ENCODE data around the gene STXBP4. TPM values are rescaled to one million over a fixed set of nuclear protein-coding genes. Genes with fewer than 3 reads are reported as not detected.

Gene STXBP4
- total RNA-seq, 2 donors from 2014 or later: 6.1 to 7.4 TPM

DNA sequence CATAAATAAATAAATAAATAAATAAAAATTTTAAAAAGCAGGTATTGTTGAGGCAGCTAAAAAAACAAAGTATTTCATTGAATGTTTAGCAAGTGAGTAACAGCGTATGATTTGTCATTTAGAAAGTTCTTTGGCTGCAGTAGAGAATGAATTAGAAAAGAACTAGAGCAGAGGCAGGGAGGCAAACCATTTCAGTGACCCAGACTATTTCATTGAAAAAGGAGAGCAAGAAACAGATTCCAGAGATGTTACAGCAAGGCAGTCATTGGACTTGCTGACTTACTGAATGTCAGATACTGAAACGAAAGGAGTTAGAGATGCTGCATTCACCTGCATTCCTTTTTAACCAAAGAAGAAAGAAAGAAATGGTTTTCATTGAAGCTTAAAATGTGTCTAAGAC is 190.7 kb downstream of the STXBP4 start:
- H3K9me3 ChIP-seq (ENCODE audit: control insufficient read depth, low read length, poor library complexity, severe bottlenecking): no peaks in the 10 kb centered on the region
- Mint-ChIP-seq H3K4me1 (peaks cover 3% of the 10 kb centered on the region), H3K27ac (no peak overlapping the region), H3K4me3 (no peak overlapping the region), H3K36me3 (ENCODE audit: low read depth) (no peaks in the 10 kb centered on the region), H3K27me3 (no peaks in the 10 kb centered on the region)
- no peak for ATAC-seq
- no peak for DNase-seq

DNA sequence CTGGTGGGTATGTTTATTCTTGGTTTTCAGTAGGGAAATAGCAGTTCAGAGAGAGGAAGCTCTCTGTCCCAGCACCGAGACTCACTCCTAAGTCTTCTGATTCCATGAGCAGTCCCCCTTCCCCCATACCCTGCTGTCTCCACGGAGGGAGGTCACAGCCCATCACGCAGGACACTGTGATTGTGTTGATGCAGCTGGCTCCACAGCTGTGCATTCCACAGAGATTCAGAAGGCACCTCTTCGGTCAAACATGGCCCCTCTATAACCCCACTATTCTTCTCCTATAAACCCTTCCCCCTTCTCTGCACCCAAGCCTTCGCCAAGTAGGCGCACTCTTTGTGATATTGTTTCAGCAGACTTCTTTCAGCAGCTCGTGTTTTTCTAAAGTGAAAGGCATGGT is 191.9 kb downstream of the STXBP4 start:
- DNase-seq (no peak), ATAC-seq (no peak)
- no peaks in the 10 kb centered on the region for H3K36me3 Mint-ChIP-seq (ENCODE audit: low read depth)
- no peaks in the 10 kb centered on the region for H3K27me3 Mint-ChIP-seq
- H3K9me3 ChIP-seq (ENCODE audit: control insufficient read depth, low read length, poor library complexity, severe bottlenecking): no peaks in the 10 kb centered on the region
- H3K4me1 Mint-ChIP-seq: peaks cover 3% of the 10 kb centered on the region
- no peak overlapping the region for H3K27ac Mint-ChIP-seq
- no peak overlapping the region for H3K4me3 Mint-ChIP-seq

DNA sequence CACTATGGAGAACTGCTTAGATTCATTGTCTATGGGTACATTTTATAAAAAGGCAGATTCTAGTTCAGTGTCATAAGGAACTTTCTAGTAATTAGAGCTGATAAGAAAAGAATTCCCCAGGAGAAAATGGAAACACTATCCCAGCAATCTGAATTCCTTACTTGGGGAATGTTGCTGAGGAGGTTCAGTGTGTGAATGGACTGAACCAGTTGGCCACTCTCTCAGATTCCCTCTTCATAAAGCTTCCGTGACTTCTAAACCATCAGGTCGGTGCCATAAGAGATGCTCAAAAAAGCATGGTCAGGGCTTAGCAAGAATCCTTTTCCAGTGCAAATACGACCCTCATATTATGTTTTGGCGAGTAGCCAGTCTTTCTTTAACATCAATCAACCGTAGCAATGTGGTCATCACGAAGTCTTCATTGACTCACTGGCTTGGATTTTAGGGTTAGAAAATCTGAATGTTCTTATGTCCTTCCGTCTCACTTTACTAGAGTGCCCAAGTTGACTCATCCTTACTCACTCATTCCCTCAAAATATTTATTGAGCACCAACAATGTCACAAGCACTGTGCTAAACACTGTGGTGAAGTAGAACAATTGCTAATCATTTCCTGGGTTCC is 193.5 kb downstream of the STXBP4 start:
- no peak overlapping the region for H3K4me3 Mint-ChIP-seq
- H3K27me3 Mint-ChIP-seq: no peaks in the 10 kb centered on the region
- DNase-seq (no peak), ATAC-seq (no peak)
- H3K36me3 Mint-ChIP-seq (ENCODE audit: low read depth): peaks cover 3% of the 10 kb centered on the region
- H3K9me3 ChIP-seq (ENCODE audit: control insufficient read depth, low read length, poor library complexity, severe bottlenecking): no peaks in the 10 kb centered on the region
- H3K4me1 Mint-ChIP-seq: peaks cover 3% of the 10 kb centered on the region
- H3K27ac Mint-ChIP-seq: no peak overlapping the region

DNA sequence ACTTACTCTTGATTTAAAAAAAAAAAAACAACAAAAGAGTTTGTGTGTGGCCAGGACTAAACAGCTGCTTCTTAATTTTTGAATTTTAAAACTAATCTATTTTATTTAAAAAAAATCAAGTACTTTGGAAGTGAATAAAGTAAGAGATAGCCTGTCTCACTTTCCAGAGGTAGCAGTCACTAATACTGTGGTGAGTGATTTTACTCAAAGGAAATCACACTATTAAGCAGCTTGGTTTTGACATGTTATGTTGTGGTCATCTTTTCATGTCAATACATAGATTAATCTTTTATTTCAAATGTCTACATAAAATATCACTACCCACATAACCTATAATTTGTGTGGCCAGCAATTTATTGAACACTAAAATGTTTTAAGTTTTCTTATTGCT is 194.0 kb downstream of the STXBP4 start:
- H3K36me3 Mint-ChIP-seq (ENCODE audit: low read depth): peaks cover 3% of the 10 kb centered on the region
- H3K27me3 Mint-ChIP-seq: no peaks in the 10 kb centered on the region
- no peak for ATAC-seq
- no peak for DNase-seq
- no peak overlapping the region for H3K4me3 Mint-ChIP-seq
- peaks cover 3% of the 10 kb centered on the region for H3K4me1 Mint-ChIP-seq
- H3K9me3 ChIP-seq (ENCODE audit: control insufficient read depth, low read length, poor library complexity, severe bottlenecking): no peaks in the 10 kb centered on the region
- H3K27ac Mint-ChIP-seq: no peak overlapping the region

DNA sequence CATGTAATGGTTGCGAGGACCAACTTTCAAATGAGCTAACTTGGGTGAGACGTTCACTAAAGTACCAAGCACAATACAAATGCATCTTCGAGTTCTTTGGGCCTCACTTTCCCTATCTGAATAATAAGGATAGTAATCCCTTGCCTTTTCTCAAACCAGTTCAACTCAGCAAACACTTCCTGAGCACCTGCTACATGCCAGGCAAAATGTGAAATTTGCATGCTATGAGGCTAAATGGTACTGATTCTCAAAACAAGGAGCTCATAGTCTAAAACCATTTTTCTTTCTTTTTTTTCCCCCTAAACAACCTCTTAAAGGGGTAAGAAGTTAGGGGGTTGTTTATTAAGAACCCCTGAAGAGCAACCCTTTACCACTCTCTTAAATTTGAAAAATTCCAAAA is 194.8 kb downstream of the STXBP4 start:
- Mint-ChIP-seq H3K27ac (no peak overlapping the region), H3K4me1 (peaks cover 3% of the 10 kb centered on the region), H3K27me3 (no peaks in the 10 kb centered on the region), H3K4me3 (no peak overlapping the region), H3K36me3 (ENCODE audit: low read depth) (peaks cover 3% of the 10 kb centered on the region)
- DNase-seq: no peak
- ATAC-seq: no peak
- H3K9me3 ChIP-seq (ENCODE audit: control insufficient read depth, low read length, poor library complexity, severe bottlenecking): no peaks in the 10 kb centered on the region

DNA sequence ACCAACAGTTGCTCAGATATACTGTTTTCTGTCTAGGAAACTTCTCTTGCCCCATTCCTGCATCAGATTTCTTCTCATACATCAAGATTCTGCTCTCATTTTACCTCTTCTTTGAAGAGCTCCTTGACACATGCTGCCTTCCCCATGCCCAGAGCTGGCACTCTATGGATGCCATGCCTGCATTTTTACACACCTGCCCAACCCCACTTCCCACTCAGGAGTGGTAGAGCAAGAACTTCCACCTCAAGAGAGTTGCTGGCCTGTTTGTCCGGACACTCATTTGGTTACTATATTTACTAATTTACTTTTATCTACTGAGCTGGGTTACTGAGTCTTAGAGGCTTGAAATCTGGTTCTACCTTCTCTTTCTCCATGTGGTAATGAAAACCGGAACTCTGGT is 197.9 kb downstream of the STXBP4 start:
- H3K4me3 Mint-ChIP-seq: no peak overlapping the region
- H3K4me1 Mint-ChIP-seq: peaks cover 5% of the 10 kb centered on the region
- ATAC-seq: no peak
- no peaks in the 10 kb centered on the region for H3K27me3 Mint-ChIP-seq
- H3K36me3 Mint-ChIP-seq (ENCODE audit: low read depth): peaks cover 3% of the 10 kb centered on the region
- no peaks in the 10 kb centered on the region for H3K9me3 ChIP-seq (ENCODE audit: control insufficient read depth, low read length, poor library complexity, severe bottlenecking)
- DNase-seq: no peak
- H3K27ac Mint-ChIP-seq: peak overlapping the region; percentile 70

DNA sequence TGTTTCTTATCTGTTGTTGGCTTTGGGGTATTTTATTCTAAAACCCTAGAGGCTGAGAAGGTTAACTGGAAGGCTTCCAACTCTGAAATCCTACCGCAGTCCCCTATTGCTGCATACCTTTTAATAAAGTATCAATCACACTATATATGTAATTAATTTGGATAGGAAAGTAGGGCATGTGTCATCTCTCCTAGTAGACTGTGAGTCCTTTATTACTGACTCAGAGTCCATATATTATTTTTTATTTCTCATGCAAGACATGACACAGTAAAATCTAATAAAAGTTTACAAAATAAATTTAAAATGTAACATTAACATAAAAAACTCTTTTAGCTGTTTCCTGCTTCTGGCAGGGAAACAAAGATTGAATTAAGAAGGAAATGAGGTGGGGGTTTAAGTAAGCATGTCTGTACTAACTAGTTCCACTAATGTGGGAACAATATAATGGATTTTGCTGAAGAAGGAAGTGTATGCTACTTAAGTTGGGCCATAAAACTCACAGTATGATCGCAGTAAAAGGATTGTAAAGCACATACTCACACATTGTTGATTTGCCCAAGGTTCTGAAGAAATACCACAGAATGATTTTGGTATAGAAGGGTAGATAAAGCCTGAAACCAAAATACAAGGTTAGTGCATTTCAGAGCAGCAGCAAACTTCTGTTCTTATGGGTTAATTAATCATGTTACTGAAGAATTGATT is 198.6 kb downstream of the STXBP4 start:
- H3K4me1 Mint-ChIP-seq: peaks cover 2% of the 10 kb centered on the region
- H3K9me3 ChIP-seq (ENCODE audit: control insufficient read depth, low read length, poor library complexity, severe bottlenecking): no peaks in the 10 kb centered on the region
- H3K36me3 Mint-ChIP-seq (ENCODE audit: low read depth): peaks cover 3% of the 10 kb centered on the region
- H3K4me3 Mint-ChIP-seq: no peak overlapping the region
- H3K27me3 Mint-ChIP-seq: no peaks in the 10 kb centered on the region
- no peak for DNase-seq
- no peak for ATAC-seq
- H3K27ac Mint-ChIP-seq: peak overlapping the region; percentile 70

DNA sequence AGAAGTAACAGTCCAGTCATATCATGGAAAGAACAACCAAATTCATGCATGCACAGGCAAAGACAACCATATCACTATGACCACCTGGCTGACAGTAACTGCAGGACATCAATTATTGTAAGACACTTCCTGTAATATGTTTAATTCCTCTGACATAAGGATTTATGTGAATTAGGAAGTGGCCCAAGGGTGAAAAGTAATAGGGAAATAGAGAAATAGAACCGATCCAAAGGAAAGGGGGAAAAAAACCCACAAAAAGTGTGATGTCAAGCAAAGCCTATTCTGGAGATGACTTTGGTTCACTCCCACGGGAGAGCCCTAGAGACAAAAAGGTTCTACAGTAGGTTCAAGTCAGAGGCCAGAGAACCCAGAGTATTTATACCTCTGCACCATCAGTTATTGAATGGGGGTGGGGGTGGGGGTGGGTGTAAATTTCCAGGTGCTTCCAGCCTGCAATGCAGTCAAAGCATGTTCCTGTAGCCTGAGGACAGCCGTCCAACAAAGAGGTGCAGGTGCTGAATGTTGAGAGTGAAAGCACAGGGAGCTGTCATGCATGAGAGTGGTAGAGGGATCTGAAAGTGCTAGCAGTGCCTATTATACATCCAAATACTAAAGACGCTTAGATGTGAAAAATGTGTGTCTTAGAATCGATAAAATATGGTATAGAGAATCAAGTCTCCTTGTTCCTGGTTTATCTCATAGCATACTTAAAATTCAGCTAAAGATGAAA is 200.6 kb downstream of the STXBP4 start:
- H3K27me3 Mint-ChIP-seq: no peaks in the 10 kb centered on the region
- peaks cover 3% of the 10 kb centered on the region for H3K36me3 Mint-ChIP-seq (ENCODE audit: low read depth)
- ATAC-seq: no peak

DNA sequence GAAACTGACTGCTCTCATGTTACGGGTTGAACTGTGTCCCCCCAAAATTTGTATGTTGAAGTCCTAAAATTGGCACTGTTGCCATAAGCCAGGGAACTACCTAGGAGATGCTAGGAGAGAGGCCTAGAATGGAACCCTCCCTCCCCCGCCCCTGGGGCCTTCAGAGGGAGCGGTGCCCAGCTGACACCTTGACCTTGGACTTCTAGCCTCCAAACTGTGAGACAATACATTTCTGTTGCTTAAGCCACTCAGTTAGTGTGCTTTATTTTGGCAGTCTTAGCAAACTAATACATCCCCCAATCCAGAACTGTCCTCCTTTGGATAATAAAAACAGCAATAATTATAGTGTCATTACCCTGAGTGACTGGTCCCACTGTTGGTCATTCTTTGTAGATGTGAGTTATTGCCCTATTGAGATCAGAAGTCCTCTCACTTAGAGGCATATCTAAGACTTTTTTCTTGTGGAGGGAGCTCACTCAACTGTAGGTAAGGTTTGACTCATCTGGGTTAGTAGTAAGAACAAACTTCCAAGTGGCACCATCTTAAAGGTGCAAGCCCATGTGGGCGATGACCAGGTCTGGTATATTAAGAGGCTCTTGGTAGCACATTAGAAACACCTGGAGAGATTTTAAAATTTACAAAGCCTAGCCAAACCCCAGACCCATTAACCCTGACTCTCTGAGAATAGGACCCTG is 203.2 kb downstream of the STXBP4 start:
- Mint-ChIP-seq H3K4me3 (no peak overlapping the region), H3K27me3 (no peaks in the 10 kb centered on the region), H3K27ac (peak overlapping the region; percentile 41), H3K4me1 (peaks cover 16% of the 10 kb centered on the region), H3K36me3 (ENCODE audit: low read depth) (no peaks in the 10 kb centered on the region)
- no peaks in the 10 kb centered on the region for H3K9me3 ChIP-seq (ENCODE audit: control insufficient read depth, low read length, poor library complexity, severe bottlenecking)
- ATAC-seq: no peak
- DNase-seq: no peak

More for the DNA sequence above, 200.6 kb downstream of the STXBP4 start:
- no peak overlapping the region for H3K4me3 Mint-ChIP-seq
- no peak overlapping the region for H3K27ac Mint-ChIP-seq
- no peak for DNase-seq
- no peaks in the 10 kb centered on the region for H3K9me3 ChIP-seq (ENCODE audit: control insufficient read depth, low read length, poor library complexity, severe bottlenecking)
- peaks cover 2% of the 10 kb centered on the region for H3K4me1 Mint-ChIP-seq

DNA sequence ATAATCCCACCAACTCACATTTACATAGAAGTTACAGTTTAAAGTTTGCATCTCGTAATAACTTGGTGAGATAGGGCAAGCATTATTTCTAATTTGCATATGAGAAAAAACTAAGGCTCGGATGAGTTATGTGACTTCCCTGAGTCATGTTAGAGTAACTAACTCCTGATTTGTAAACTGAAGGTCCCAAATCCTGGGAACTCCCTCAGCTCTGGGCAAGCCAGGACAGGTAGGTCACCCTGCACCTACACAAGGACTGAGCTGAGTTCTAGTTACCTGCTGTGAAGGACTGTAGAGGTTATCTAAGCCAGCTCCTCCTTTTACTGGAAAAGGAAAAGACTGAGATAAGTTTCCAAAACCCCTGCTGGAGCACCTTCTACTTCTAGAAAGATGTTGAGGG is 204.0 kb downstream of the STXBP4 start:
- no peaks in the 10 kb centered on the region for H3K27me3 Mint-ChIP-seq
- peaks cover 22% of the 10 kb centered on the region for H3K4me1 Mint-ChIP-seq
- DNase-seq (no peak), ATAC-seq (no peak)
- no peak overlapping the region for H3K4me3 Mint-ChIP-seq
- H3K36me3 Mint-ChIP-seq (ENCODE audit: low read depth): no peaks in the 10 kb centered on the region
- H3K27ac Mint-ChIP-seq: peak overlapping the region; percentile 41
- no peaks in the 10 kb centered on the region for H3K9me3 ChIP-seq (ENCODE audit: control insufficient read depth, low read length, poor library complexity, severe bottlenecking)

DNA sequence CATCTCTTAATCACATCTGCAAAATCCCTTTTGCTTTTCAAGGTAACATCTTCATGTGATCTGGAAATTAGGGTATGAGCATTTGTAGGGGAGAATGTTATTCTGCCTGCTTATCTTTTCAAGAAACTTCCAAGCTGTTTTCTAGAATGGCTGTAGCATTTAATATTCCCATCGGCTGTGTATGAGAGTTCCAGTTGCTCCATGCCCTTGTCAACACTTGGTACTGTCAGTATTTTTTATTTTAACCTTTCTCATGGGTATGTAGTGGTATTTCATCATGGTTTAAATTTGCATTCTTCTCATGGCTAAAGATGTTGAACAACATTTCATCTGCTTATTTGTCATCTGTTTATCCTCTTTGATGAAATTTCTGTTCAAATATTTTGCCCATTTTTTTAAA is 205.6 kb downstream of the STXBP4 start:
- no peak overlapping the region for H3K4me3 Mint-ChIP-seq
- no peaks in the 10 kb centered on the region for H3K27me3 Mint-ChIP-seq
- H3K4me1 Mint-ChIP-seq: peaks cover 20% of the 10 kb centered on the region
- DNase-seq (no peak), ATAC-seq (no peak)
- H3K36me3 Mint-ChIP-seq (ENCODE audit: low read depth): no peaks in the 10 kb centered on the region
- no peaks in the 10 kb centered on the region for H3K9me3 ChIP-seq (ENCODE audit: control insufficient read depth, low read length, poor library complexity, severe bottlenecking)
- H3K27ac Mint-ChIP-seq: no peak overlapping the region

DNA sequence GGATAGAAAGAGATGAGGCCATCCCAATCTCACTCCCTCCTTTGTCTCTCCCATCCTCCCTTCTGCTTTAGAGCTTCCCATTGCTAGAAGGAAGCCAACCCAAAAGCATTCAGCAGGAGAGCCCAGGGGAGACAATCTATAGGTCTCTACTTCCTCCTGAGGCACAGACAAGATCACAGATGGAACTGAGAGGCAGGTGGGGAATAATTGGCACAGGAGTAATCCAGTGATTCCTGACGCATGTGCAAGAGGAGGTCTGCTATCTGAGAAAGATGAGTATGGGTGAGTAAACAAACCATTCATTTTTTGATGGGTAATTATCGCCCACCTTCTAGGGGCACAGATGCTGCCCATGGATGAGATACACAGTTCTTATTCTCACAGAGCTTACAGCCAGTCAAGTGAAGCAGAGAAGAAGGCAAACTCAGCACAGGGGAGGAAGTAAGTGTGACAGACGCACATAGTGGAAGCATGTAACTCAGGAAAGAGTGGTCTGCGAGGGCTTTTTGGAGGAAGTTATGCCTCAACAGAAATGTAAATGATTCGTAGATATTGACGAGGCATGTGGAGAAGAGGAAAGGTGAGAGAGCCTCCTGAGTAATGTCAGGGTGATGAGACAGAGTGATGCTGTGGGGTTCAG is 207.3 kb downstream of the STXBP4 start:
- ATAC-seq: peak; percentile 65
- H3K36me3 Mint-ChIP-seq (ENCODE audit: low read depth): no peaks in the 10 kb centered on the region
- no peaks in the 10 kb centered on the region for H3K27me3 Mint-ChIP-seq
- DNase-seq: no peak
- H3K4me3 Mint-ChIP-seq: no peak overlapping the region
- peaks cover 20% of the 10 kb centered on the region for H3K4me1 Mint-ChIP-seq
- H3K27ac Mint-ChIP-seq: peak overlapping the region; percentile 87
- no peaks in the 10 kb centered on the region for H3K9me3 ChIP-seq (ENCODE audit: control insufficient read depth, low read length, poor library complexity, severe bottlenecking)

Measured in T-helper 17 cell (primary cell).